Islet precursor cell (in vitro differentiated cells): ENCODE measurements around the gene GALNT16.
A peak's percentile ranks its signal among the peaks of the same experiment; 100 is the strongest.
"Not testable (repeated sequence)": the region's sequence is repeated elsewhere in the genome, so short reads cannot be mapped to it uniquely, and the experiment has no call there.

ENCODE experiments used
- DNase-seq: peaks from one replicate; pipeline ENCODE4 v3.0.0-alpha.2; 2018

The GALNT16 gene

DNA sequence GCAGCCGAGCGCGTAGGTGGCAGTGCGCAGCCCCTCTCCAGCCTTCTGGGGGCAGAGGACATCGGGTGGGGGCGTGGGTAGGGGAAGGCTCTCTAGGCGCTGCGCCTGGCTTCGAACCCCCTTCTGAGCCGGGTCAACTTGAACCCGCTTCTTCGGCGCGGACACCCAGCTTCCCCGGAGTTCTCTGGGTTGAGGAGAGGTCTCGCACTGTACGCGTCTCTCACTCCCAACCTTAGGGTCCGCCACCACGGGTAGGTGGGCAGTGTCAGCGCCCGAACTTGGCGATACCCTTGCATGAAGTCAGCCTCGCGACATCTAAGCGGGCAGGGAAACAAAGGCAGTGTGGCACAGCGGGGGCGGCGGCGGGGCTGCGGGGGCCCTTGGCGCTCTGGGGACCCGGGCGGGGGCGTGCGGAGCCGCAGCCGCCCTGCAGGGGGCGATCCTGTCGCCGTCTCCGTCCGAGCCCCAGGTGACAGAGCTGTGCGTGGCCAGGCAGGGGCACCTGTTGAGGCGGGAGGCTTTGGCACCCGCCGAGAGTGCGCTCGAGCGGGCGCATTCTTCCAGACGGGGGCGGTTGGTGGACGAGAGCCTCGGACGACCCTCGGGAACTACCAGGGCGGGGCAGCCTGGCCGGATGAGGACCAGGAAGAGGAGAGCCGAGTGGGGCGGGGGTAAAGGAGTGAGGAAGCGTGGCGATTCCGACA, 1.1 kb downstream of the GALNT16 start:
- DNase-seq, result peak; percentile 79

DNA sequence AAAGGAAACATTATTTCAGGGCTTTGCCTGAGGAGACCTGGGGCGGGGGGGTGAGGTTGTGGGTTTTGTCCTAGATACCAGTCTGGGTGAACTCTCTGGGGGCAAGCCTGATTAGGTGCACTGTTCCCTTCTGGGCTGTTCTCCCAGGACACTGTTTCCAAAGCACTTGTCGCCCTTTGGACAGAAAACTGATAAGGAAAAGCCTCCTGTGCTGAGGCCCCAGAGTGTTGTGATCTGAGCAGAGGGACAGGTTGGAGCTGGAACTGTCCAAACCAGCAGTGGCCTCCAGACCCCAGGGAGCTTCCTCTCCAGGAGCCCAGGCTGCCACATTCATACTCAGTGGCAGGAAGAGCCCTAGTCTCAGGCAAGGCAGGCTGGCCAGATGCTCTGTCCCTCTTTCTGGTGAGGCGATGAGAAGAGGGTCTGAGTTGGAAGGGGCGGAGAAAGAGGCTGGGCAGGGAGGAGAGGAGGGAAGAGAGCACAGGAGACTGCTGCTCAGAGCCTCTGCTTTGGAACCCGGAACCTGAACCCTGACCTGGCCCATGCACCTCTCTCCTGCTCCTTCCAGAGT, 1.9 kb downstream of the GALNT16 start:
- peak; percentile 75 for DNase-seq

DNA sequence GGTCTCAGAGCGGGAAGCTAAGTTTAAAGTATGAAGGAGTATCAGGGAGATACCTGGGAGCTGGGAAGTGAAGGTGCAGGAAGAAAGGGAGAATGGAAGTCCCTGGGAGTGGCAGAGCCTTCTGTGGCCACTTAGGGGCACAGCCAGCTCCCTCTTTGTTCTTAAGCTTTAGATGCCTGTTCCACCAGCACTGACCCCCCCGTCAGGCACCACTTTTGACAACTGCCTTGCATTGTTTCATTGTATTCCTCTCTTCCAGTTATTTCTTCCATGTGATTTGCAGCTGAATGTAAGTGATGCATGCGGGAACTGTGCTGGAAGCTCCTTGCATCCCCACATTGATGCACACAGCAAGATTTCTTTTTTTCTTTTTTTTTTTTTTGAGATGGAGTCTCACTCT, 2.6 kb downstream of the GALNT16 start:
- DNase-seq, result no peak

- peak; percentile 77 for DNase-seq
Observed at GRCh38 chr14:69263364-69263763, 3.4 kb downstream of the GALNT16 start.

- no peak for DNase-seq
Observed at GRCh38 chr14:69263771-69264170, 3.8 kb downstream of the GALNT16 start.

- DNase-seq, result no peak
Observed at GRCh38 chr14:69266572-69267345, 6.8 kb downstream of the GALNT16 start.

DNA sequence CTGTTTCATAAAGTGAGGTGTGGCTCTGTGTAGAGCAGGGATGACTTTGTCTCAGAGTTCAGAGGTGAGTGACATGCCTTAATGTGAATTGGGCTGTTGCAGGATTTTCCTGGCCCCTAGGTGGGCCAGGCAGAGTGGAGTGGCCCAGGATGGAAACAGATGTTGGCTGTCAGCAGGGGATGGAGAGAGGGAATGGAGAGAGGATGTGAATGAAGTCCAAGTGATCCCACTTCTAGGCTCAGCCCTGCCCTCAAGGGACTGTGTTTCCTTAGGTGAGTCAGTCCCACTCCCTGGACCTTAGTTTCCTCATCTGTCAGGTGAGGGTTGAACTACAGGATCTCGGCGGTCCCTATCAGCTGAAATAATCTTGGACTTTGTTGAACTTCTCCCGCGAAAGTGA, 7.5 kb downstream of the GALNT16 start:
- DNase-seq, result no peak

DNA sequence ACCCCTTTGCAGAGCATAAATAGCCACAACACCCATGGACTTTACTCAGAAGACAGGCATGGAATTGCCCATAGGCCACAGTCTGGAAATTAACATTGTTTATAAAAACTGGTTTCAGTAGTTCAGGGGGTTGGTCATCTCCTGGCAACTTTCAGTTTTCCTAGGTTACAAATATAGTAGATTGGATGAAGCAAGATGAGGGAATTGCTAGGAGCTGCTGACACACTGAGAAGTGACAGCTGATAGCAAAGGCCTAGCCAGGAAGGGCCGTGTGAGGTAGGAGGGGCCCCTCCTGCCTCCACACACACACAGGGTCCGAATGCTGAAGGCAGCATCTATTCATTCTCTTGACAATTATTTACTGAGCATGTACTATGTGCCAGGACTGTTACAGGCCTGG, 8.3 kb downstream of the GALNT16 start:
- DNase-seq, result no peak

GRCh38 chr14:69268763-69269162, 8.8 kb downstream of the GALNT16 start:
- peak; percentile 68 for DNase-seq

DNA sequence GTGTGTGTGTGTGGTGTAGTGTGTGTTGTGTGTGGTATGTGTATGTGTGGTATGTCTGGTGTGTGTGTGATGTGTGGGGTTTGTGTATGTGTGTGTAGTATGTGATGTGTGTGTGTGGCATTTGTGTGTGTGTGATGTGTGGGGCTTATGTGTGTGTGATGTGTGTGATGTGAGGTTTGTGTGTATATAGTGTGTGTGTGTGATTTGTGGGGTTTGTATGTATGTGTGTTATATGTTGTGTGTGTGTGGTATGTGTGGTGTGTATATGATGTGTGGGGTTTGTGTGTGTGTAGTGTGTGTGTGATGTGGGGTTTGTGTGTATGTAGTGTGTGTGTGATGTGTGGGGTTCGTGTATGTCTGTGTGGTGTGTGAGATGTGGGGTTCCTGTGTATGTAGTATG, 9.4 kb downstream of the GALNT16 start:
- DNase-seq, result no peak

- no peak for DNase-seq
Observed at GRCh38 chr14:69270097-69270496, 10.1 kb downstream of the GALNT16 start.

GRCh38 chr14:69270795-69271708, 11.1 kb downstream of the GALNT16 start:
- no peak for DNase-seq

- DNase-seq, result no peak
Observed at GRCh38 chr14:69274321-69274720, 14.4 kb downstream of the GALNT16 start.

- no peak for DNase-seq
Observed at GRCh38 chr14:69275331-69275730, 15.4 kb downstream of the GALNT16 start.

- not testable (repeated sequence) for DNase-seq
Observed at GRCh38 chr14:69277356-69277755, 17.4 kb downstream of the GALNT16 start.

DNA sequence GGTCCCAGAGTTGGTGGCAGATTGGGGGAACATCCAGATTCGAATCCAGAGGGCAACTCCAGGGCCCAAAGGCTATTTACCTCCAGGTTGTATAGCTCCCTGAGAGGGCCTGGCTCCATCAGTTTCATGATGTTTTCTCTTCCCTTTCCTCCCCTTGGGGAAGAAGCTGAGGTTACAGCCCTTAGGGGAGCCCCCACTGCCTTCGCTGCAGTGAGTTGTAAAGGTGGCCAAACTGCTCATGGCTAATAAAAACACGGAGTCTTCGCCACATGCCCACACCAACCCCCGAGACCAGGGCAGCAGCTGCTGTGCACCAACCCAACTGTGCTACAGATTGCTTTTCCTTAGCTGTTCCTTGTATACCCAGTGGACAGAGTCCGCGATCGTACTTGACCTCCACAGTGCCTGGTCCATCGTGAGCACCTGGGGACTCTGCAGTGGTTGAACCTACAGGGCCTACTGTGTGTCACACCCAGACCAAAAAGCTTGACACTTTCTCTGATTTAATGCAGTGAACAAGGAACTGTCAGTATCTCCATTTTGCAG, 20.9 kb downstream of the GALNT16 start:
- DNase-seq, result no peak

GRCh38 chr14:69281450-69282169, 21.7 kb downstream of the GALNT16 start:
- DNase-seq, result no peak

- no peak for DNase-seq
Observed at GRCh38 chr14:69282448-69282847, 22.5 kb downstream of the GALNT16 start.

DNA sequence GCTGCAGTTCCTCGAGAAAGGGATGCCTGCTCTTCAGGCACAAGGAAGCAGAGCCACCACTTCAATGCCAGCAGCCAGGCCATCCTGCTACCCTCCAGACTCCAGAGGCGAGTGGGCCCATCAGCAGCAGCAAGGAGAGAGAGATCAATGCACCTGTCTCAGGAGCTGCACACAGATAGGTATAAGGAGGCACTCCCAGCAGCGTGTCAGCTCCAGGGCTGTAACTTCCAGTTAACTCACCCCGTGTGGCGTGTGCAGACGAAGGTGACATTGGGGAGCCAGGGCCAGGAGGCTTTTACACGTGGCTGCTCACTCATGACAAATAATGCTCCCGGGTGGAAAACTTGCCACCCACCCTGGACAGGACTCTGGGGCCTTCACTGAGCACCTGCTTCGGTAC, 24.2 kb downstream of the GALNT16 start:
- no peak for DNase-seq

DNA sequence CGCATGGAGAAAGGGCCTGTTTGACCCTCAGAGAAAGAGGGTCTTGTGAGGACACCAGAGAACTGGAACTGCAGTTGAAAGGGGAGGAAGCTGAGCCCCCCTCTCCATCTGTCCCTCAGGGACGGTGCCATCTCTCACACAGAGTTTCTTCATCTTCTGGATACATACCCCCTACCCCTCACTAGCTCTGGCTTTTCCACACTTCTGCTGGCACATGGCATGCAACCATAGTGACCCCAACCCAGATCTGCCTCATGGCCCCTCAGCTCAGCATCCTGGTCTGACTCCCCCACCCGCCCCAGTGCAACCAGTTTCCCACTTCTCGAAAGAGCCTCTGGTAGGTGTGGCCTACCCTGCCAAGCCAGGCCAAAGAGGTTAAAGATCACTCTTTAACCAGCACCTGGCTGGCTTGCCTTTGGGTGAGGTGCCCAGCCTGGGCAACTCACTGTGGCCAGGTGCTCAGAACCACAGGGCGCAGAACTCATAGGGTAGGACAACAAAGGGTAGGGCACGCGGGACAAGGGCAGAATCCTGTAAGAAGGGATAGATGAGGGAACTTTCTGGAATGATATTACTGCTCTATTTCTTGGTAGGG, 25.8 kb downstream of the GALNT16 start:
- no peak for DNase-seq
